ENCODE measurements around the gene POT1.

POT1 gene

GRCh38 chr7:124801330-124801895, 128.2 kb downstream of the POT1 start:
- DNase-seq (ENCODE audit: low spot score): no peak

GRCh38 chr7:124800386-124800785, 129.2 kb downstream of the POT1 start:
- DNase-seq (ENCODE audit: low spot score): no peak

DNA sequence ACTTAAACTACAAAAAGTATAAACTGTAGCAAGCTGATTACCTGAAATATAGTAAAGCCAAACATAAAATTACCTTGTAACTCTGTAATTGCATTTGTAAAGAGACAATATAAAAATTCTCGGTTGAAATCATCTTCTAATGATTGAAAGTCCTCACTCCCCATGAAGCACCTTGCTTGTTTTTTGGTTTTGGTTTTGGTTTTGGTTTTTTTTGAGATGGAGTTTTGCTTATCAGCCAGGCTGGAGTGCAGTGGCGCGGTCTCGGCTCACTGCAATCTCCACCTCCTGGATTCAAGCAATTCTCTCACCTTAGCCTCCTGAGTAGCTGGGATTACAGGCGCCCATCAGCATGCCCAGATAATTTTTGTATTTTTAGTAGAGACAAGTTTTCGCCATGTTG, 130.2 kb downstream of the POT1 start:
- DNase-seq (ENCODE audit: low spot score): no peak

DNA sequence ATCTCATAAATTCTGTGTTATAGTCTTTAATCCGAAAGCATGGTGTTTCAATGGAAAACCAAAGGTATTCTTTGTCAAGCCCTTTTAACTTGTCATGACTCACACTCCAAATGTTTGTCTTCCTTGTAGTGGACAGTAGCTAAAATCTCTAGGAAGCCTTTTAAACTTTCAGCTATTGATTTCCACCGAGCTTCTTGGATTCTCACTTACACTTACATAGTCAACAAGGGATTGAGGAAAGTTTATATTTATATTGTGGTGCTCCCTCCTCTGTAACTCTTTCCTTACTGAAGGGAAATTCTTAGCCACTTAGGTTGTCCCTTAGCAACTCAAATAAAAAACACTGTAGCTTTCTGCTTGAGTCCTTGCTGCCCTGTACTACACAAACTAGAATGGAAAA, 132.9 kb downstream of the POT1 start:
- DNase-seq (ENCODE audit: low spot score): no peak

DNA sequence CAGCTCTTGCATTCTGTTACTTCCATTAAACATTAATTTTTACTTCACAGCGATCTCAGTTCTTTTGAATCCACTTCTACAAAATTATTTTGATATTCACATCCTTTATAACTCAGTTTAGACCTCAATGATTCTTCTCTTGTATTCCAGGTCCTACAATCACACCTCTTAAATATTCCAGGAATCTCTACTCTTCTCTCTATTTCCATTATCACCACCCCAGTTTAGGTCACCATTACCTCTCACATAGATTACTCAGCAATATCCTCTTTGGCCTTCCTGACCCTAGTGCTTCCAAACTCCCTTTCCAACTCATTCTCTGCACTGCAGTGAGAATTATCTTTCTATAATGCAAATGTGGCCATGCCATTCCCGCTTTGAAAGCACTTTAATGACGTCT, 136.9 kb downstream of the POT1 start:
- no peak for DNase-seq (ENCODE audit: low spot score)

GRCh38 chr7:124792002-124792401, 137.6 kb downstream of the POT1 start:
- no peak for DNase-seq (ENCODE audit: low spot score)

DNA sequence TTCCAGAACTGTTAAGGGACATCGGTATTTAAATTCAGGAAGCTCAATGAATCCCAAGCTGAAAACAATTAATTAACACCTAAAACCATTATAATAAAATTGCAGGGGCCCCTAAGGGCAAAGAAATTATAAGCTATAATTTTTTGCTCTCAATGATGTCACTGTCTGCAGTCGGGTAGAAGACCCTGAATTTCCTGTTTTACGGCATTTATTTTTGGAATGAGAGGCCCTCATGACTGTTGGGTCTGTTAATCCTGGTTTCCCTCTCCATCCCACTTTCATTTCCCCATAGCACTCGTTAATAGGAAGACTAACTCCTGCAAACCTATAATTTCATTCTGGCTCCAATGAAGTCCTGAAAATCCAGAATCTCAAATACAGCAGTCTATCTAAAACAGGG, 138.2 kb downstream of the POT1 start:
- no peak for DNase-seq (ENCODE audit: low spot score)

DNA sequence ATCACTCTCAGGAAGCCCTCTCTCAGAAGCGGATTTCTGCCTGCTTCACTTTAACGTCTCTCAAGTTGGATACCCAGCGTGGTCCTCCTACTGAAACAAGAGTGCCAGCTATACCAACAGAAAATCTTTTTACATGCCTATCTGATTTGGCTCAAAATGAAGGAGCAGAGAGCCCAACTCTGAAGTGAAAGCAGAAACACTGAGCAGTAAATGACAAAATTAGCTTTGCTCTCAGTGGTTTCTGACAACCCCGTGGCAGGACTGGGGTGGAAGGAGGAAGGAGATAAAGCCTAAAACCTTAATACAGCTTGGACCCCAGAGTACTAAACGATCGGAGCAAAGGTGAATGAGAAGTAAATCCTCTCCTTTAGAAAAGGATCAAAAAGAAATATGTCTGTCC, 139.0 kb downstream of the POT1 start:
- no peak for DNase-seq (ENCODE audit: low spot score)

- no peak for DNase-seq (ENCODE audit: low spot score)
These were observed 143.6 kb downstream of the POT1 start for GRCh38 chr7:124785994-124786393.

GRCh38 chr7:124784879-124785818, 144.5 kb downstream of the POT1 start:
- no peak for DNase-seq (ENCODE audit: low spot score)

GRCh38 chr7:124783271-124783670, 146.4 kb downstream of the POT1 start:
- no peak for DNase-seq (ENCODE audit: low spot score)

DNA sequence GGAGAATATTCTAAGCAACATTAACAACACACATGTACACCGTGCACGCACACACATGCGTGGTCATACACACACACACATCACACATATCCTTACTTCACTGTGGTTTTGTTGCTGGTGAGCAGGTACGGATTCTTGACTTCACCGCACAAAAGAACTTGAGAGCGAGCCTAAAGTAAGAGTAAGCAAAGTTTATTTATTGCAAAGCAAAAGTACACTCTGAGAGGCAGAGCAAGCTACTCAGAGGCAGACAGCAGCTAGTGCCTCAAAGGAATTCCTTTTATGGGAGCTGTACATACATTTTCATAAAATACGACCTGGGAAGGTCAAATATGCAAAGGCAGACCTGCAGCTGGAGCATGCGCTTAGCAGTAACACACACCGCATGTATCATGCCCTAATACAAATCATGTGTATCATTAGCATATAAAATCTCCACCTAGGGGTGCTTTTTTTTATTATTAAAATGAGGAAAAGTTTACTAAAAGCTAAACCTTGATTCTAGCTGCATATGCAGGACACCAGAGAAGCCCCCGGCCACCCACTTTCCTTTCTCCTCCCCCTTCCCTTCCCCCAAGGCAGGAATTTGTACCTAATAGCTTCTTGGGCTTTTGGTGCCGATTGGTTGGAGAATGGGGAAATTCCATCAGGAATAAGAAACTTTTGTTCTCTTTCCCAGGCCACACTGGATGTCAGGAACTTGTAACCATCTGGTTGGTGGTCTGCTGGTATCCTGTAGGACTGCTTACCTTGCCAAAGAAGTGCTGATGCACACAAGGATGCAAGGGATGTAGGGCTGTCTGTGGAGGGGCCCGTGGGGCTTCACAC, 147.5 kb downstream of the POT1 start:
- DNase-seq (ENCODE audit: low spot score): no peak

GRCh38 chr7:124781418-124781817, 148.2 kb downstream of the POT1 start:
- no peak for DNase-seq (ENCODE audit: low spot score)

GRCh38 chr7:124780608-124781007, 149.0 kb downstream of the POT1 start:
- DNase-seq (ENCODE audit: low spot score): no peak

DNA sequence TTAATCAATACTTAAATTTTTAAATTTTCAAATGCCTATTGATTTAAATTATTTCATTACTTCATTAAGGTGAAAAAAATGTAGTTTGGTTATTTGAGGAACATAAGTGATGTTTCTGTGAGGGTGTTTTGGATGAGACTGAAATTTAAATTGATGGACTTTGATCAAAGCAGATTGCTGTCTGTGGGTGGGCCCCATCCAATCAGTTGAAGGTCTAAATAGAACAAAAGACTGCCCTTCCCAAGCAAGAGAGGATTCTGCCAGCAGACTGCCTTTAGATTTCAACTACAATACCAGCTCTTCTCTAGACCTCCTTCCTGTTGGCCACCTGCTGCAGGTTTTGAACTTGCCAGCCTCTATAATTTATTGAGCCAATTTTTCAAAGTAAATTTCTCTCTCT, 149.6 kb downstream of the POT1 start:
- DNase-seq (ENCODE audit: low spot score): no peak

- DNase-seq (ENCODE audit: low spot score): no peak
These were observed 150.0 kb downstream of the POT1 start for GRCh38 chr7:124779620-124780019.

DNA sequence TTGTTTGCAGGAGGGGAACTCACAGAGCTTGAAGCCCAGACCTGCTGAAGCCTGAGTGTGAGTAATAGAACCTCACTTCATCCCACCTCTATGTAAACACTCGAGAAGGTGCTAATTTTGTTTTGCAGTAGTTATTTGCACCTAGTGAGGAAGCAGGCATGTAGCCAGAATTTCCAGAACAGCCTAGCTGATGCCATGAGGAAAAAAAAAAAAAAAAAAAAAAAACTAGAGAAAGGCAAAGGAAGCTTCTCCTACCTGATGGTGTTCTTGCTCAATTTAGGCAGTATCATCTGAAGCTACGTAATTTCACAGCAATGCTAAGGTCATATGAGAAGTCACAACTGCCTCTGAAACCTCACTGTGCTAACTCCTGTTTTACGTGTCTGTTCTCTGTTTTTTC, 150.4 kb downstream of the POT1 start:
- DNase-seq (ENCODE audit: low spot score): no peak

DNA sequence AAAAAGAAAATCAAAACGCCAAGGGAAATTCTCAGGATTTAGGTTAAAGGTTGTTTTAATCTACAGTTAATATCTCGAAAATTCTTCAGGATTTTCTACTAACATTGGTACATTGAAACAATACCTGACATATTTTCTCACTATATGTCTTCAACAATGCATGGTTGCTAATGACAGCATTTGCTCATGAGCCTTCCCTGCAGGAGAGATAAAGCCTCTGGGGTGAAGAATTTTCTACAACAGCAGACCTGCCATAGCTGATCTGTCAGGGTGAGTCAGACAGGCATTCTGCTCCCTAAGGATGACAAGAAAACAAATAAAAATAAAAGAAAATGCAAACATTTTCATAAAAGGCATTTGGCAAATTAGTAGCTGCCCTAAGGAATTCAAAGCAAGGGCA, 152.4 kb downstream of the POT1 start:
- no peak for DNase-seq (ENCODE audit: low spot score)

GRCh38 chr7:124776153-124776552, 153.5 kb downstream of the POT1 start:
- no peak for DNase-seq (ENCODE audit: low spot score)

- DNase-seq (ENCODE audit: low spot score): no peak
These were observed 154.2 kb downstream of the POT1 start for GRCh38 chr7:124775422-124775821.

- DNase-seq (ENCODE audit: low spot score): no peak
These were observed 155.7 kb downstream of the POT1 start for GRCh38 chr7:124773938-124774337.

GRCh38 chr7:124773339-124773738, 156.3 kb downstream of the POT1 start:
- no peak for DNase-seq (ENCODE audit: low spot score)

Data from CD4-positive, alpha-beta T cell treated with Interleukin-15 for 4 hours (primary cell).